Cerebellar nuclear complex (tissue), 1 donor: ENCODE data around the gene UTP18.
"Not testable (repeated sequence)": the region's sequence is repeated elsewhere in the genome, so short reads cannot be mapped to it uniquely, and the experiment has no call there.

ENCODE experiments used
- DNase-seq, 2 experiments: peaks; one replicate each; lab custom pipeline; 2025; lab: John Stamatoyannopoulos, UW

Gene UTP18

GRCh38 chr17:51330861-51331503 is 70.6 kb downstream of the UTP18 start:
- DNase-seq = not testable (repeated sequence)

GRCh38 chr17:51335006-51335590 is 74.8 kb downstream of the UTP18 start:
- no peak for DNase-seq

DNA sequence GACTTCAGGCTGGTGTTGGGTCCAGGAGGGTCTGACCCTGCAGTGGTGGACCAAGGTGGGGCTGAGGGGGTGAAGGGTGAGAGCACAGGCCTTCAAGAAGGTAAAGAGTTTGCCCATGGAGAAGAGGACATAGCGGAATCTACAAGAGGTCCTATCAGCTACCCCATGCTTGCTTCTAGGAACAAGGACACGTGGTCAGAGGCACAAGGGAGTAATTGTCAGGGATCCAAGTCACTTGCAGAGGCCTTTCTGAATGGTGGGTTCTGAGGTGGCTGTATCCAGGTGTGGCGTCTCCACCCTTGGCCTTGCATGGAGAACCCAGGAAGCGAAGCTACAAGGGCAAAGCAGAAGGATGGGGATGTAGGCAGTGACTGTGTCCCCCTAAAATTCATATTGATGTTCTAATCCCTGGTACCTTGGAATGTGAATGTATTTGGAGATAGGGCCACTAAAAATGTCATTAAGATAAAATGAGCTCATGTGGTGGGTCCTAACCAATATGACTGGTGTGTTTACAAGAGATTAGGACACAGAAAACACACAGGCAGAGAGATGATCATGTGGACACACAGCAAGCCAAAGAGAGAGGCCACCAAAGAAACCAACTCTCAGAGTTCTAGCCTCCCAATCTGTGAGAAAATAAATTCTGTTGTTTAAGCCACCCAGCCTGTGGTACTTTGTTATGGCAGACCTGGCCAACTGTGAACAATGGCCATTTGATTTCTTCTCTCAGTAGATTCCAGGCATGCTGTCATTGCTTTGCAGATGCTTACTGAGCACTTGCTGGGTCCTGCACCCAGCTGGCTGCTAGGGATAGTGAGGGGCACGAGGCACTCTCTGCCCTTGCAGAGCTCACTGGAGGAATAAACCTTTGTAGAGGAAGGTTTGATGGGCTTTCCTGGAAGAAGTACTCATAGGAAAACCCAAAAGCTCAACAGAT is 75.8 kb downstream of the UTP18 start:
- DNase-seq = no peak

- no peak for DNase-seq
These were observed 81.1 kb downstream of the UTP18 start for GRCh38 chr17:51341457-51341856.

GRCh38 chr17:51342257-51342656 is 81.9 kb downstream of the UTP18 start:
- DNase-seq = no peak

GRCh38 chr17:51344532-51344931 is 84.2 kb downstream of the UTP18 start:
- no peak for DNase-seq

GRCh38 chr17:51346218-51346982 is 86.1 kb downstream of the UTP18 start:
- DNase-seq = no peak
